Measurements from ENCODE around the gene HTT. TPM values are rescaled to one million over a fixed set of nuclear protein-coding genes. Genes with fewer than 3 reads are reported as not detected.
A peak's percentile ranks its signal among the peaks of the same experiment; 100 is the strongest.

Gene HTT
- total RNA-seq, 8 experiments from 2014 or later = 21.9 to 102 (median 30.1) TPM

DNA sequence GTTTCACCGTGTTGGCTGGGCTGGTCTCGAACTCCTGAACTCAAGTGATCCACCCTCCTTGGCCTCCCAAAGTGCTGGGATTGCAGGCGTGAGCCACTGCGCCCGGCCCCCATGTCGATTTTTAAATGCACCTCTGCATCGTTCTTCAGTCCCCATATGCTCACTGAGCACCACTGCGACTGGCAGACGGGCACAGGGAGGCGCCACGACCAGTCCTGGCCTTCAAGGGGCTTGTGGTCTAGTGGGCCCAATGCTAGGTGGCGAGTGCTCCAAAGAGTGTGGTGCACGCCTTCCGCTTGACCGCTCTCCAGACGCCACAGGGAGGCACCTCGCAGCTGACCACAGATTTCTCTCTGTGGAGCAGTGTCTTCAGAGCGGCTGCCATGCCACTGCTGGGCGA lies 162.8 kb downstream of the HTT start:
- in situ Hi-C loops (cut with MboI; ENCODE audit: low pct_unique_long_range_greater_than_20kb in 2 of 9, low sequenced_read_pairs in 9 of 9, unreplicated experiment in 9 of 9) = no loop called here
- ATAC-seq (replicated peaks in 6 of 8) = peak in 1 of 8 experiments; percentile 11
- WGBS, 10 experiments = 67 to 100% (median 80%) methylated on average over 1 to 13 of the region's 19 CpGs; no CpG with 5 or more reads in 5 of the 10 experiments
- H3K27ac ChIP-seq = no peak overlapping the region
- no peak overlapping the region for H3K4me3 ChIP-seq
- peaks cover 9 to 16% of the 10 kb centered on the region in 2 donors for H3K4me1 ChIP-seq (replicated peaks in 1 of 2)

DNA sequence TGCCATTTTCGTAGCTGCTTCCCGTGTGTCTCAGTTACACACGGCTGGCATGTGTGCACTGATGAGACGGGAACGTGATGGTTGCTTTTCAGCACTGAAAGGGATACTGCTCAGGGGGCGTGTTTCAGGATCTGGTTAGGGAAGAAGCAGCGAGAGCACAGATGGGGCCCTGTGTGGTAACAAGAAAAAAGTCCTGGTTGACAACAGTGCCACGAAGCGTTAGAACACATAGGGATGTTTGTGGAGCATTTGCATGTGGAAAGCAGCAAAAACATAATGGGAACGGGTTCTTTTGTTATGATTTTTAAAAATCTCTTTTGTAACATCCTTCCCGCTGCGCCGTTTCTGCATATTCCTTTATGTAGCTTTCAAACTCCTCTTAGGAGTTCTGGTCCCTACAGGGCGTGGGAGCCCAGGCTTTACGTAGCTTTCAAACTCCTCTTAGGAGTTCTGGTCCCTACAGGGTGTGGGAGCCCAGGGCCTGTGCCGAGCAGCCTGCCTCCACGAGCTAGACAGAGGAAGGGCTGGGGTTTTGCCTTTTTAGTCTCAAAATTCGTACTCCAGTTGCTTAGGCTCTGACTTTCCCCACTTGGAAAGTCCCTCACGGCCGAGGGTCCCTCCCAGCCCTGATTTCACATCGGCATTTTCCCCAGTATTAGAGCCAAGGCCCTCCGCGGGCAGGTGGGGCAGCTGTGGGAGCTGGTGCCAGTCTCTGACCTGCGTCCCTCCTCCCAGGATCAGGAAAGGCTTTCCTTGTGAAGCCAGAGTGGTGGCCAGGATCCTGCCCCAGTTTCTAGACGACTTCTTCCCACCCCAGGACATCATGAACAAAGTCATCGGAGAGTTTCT lies 163.5 kb downstream of the HTT start:
- Histone ChIP-seq H3K4me3 (no peak overlapping the region), H3K4me1 (replicated peaks in 1 of 2) (peaks cover 9 to 16% of the 10 kb centered on the region in 2 donors), H3K27ac (peak overlapping the region; percentile 46 to 57)
- in situ Hi-C loops (cut with MboI; ENCODE audit: low pct_unique_long_range_greater_than_20kb in 2 of 9, low sequenced_read_pairs in 9 of 9, unreplicated experiment in 9 of 9) = no loop called here
- peak in 3 of 8 experiments; percentile 54 to 67 (median 65) for ATAC-seq (replicated peaks in 6 of 8)
- WGBS, 10 experiments = 51 to 100% (median 72%) methylated on average over 1 to 14 of the region's 26 CpGs; no CpG with 5 or more reads in 1 of the 10 experiments

DNA sequence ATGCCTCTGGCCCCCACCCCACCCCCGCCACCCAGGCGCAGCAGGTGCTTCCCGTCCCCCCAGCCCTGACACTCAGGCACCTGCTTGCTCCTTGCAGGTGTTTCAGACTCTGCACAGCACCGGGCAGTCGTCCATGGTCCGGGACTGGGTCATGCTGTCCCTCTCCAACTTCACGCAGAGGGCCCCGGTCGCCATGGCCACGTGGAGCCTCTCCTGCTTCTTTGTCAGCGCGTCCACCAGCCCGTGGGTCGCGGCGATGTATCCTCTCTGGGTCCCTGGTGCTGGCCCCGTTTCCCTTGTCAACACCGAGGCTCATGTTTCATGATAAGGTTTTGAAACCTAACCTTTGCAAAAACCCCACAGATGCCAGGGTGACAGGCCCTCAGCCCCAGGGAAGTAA lies 164.2 kb downstream of the HTT start:
- WGBS, 10 experiments = 49 to 70% (median 67%) methylated on average over 2 to 5 of the region's 18 CpGs; no CpG with 5 or more reads in 7 of the 10 experiments
- in situ Hi-C loops (cut with MboI; ENCODE audit: low pct_unique_long_range_greater_than_20kb in 2 of 9, low sequenced_read_pairs in 9 of 9, unreplicated experiment in 9 of 9) = no loop called here
- peak in 1 of 8 experiments; percentile 22 for ATAC-seq (replicated peaks in 6 of 8)
- Histone ChIP-seq H3K4me1 (replicated peaks in 1 of 2) (peaks cover 9 to 16% of the 10 kb centered on the region in 2 donors), H3K4me3 (no peak overlapping the region), H3K27ac (no peak overlapping the region)

DNA sequence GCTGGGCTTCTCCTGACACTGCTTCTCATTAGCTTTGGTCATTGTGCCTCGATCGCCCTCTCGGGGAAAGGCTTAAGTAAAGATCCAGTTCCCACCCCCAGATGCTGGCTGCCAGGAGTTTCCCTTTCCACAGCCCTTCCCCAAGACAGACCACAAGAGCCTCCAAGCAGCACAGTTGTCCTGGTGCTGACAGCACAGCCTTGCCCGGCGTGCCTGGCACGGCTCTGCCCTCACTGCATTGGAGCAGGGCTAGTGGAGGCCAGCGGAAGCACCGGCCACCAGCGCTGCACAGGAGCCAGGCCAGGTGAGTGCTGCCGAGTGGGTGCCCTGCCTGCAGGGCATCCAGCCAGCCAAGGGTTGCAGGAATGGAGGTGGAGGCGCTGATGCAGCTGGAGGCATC lies 164.8 kb downstream of the HTT start:
- H3K27ac ChIP-seq = no peak overlapping the region

DNA sequence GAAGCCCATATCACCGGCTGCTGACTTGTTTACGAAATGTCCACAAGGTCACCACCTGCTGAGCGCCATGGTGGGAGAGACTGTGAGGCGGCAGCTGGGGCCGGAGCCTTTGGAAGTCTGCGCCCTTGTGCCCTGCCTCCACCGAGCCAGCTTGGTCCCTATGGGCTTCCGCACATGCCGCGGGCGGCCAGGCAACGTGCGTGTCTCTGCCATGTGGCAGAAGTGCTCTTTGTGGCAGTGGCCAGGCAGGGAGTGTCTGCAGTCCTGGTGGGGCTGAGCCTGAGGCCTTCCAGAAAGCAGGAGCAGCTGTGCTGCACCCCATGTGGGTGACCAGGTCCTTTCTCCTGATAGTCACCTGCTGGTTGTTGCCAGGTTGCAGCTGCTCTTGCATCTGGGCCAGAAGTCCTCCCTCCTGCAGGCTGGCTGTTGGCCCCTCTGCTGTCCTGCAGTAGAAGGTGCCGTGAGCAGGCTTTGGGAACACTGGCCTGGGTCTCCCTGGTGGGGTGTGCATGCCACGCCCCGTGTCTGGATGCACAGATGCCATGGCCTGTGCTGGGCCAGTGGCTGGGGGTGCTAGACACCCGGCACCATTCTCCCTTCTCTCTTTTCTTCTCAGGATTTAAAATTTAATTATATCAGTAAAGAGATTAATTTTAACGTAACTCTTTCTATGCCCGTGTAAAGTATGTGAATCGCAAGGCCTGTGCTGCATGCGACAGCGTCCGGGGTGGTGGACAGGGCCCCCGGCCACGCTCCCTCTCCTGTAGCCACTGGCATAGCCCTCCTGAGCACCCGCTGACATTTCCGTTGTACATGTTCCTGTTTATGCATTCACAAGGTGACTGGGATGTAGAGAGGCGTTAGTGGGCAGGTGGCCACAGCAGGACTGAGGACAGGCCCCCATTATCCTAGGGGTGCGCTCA lies 165.8 kb downstream of the HTT start:
- H3K27ac ChIP-seq = no peak overlapping the region
- ATAC-seq (replicated peaks in 6 of 8) = peak in 2 of 8 experiments; percentile 4 to 13
- no peak overlapping the region for H3K4me3 ChIP-seq
- 60 to 100% (median 90%) methylated on average over 1 to 11 of the region's 29 CpGs; no CpG with 5 or more reads in 2 of the 10 experiments for WGBS, 10 experiments
- in situ Hi-C loops (cut with MboI; ENCODE audit: low pct_unique_long_range_greater_than_20kb in 2 of 9, low sequenced_read_pairs in 9 of 9, unreplicated experiment in 9 of 9) = no loop called here
- peaks cover 9 to 16% of the 10 kb centered on the region in 2 donors for H3K4me1 ChIP-seq (replicated peaks in 1 of 2)

More for the DNA sequence above, 164.8 kb downstream of the HTT start:
- Histone ChIP-seq H3K4me1 (replicated peaks in 1 of 2) (peaks cover 9 to 16% of the 10 kb centered on the region in 2 donors), H3K4me3 (no peak overlapping the region)
- no peak for ATAC-seq (replicated peaks in 6 of 8)
- in situ Hi-C loops (cut with MboI; ENCODE audit: low pct_unique_long_range_greater_than_20kb in 2 of 9, low sequenced_read_pairs in 9 of 9, unreplicated experiment in 9 of 9) = no loop called here
- 90 to 100% (median 100%) methylated on average over 1 to 5 of the region's 11 CpGs; no CpG with 5 or more reads in 6 of the 10 experiments for WGBS, 10 experiments

DNA sequence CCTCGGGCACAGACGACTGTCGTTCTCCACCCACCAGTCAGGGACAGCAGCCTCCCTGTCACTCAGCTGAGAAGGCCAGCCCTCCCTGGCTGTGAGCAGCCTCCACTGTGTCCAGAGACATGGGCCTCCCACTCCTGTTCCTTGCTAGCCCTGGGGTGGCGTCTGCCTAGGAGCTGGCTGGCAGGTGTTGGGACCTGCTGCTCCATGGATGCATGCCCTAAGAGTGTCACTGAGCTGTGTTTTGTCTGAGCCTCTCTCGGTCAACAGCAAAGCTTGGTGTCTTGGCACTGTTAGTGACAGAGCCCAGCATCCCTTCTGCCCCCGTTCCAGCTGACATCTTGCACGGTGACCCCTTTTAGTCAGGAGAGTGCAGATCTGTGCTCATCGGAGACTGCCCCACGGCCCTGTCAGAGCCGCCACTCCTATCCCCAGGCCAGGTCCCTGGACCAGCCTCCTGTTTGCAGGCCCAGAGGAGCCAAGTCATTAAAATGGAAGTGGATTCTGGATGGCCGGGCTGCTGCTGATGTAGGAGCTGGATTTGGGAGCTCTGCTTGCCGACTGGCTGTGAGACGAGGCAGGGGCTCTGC lies 166.5 kb downstream of the HTT start:
- WGBS, 10 experiments = 43 to 90% (median 81%) methylated on average over 1 to 9 of the region's 13 CpGs; no CpG with 5 or more reads in 5 of the 10 experiments
- no peak for ATAC-seq (replicated peaks in 6 of 8)
- in situ Hi-C loops (cut with MboI; ENCODE audit: low pct_unique_long_range_greater_than_20kb in 2 of 9, low sequenced_read_pairs in 9 of 9, unreplicated experiment in 9 of 9) = no loop called here
- Histone ChIP-seq H3K4me1 (replicated peaks in 1 of 2) (peaks cover 9 to 16% of the 10 kb centered on the region in 2 donors), H3K27ac (no peak overlapping the region), H3K4me3 (no peak overlapping the region)

DNA sequence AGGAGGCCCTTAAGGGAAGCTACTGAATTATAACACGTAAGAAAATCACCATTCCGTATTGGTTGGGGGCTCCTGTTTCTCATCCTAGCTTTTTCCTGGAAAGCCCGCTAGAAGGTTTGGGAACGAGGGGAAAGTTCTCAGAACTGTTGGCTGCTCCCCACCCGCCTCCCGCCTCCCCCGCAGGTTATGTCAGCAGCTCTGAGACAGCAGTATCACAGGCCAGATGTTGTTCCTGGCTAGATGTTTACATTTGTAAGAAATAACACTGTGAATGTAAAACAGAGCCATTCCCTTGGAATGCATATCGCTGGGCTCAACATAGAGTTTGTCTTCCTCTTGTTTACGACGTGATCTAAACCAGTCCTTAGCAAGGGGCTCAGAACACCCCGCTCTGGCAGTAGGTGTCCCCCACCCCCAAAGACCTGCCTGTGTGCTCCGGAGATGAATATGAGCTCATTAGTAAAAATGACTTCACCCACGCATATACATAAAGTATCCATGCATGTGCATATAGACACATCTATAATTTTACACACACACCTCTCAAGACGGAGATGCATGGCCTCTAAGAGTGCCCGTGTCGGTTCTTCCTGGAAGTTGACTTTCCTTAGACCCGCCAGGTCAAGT lies 167.5 kb downstream of the HTT start:
- Histone ChIP-seq H3K4me3 (no peak overlapping the region), H3K27ac (no peak overlapping the region), H3K4me1 (replicated peaks in 1 of 2) (peaks cover 13 to 16% of the 10 kb centered on the region in 2 donors)
- in situ Hi-C loops (cut with MboI; ENCODE audit: low pct_unique_long_range_greater_than_20kb in 2 of 9, low sequenced_read_pairs in 9 of 9, unreplicated experiment in 9 of 9) = no loop called here
- ATAC-seq (replicated peaks in 6 of 8) = peak in 5 of 8 experiments; percentile 7 to 83 (median 74)
- WGBS, 10 experiments = 0 to 95% (median 35%) methylated on average over 1 to 10 of the region's 17 CpGs; no CpG with 5 or more reads in 1 of the 10 experiments

DNA sequence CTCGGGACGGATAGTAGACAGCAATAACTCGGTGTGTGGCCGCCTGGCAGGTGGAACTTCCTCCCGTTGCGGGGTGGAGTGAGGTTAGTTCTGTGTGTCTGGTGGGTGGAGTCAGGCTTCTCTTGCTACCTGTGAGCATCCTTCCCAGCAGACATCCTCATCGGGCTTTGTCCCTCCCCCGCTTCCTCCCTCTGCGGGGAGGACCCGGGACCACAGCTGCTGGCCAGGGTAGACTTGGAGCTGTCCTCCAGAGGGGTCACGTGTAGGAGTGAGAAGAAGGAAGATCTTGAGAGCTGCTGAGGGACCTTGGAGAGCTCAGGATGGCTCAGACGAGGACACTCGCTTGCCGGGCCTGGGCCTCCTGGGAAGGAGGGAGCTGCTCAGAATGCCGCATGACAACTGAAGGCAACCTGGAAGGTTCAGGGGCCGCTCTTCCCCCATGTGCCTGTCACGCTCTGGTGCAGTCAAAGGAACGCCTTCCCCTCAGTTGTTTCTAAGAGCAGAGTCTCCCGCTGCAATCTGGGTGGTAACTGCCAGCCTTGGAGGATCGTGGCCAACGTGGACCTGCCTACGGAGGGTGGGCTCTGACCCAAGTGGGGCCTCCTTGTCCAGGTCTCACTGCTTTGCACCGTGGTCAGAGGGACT lies 168.8 kb downstream of the HTT start:
- 46 to 100% (median 90%) methylated on average over 1 to 10 of the region's 23 CpGs; no CpG with 5 or more reads in 3 of the 10 experiments for WGBS, 10 experiments

DNA sequence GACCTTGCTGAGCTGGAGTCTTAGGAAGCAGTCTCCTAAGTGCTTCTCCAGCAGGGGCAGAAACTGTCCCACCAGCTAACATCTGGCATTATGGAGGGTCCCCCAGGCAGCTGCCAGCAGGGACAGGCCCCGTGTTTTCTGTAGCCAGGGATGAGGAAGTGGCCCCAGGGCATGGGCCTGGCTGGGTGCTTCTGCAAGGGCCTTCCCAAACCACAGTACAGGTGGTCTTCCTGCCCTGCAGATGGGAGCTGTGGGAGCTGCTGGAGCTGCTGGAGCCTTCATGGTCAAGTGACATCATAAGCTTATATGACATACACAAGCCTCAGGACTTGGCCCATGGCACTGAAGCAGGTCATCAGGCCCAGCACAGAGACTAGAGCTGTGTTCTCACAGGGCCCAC lies 169.5 kb downstream of the HTT start:
- H3K4me1 ChIP-seq (replicated peaks in 1 of 2) = peaks cover 8 to 13% of the 10 kb centered on the region in 2 donors
- no peak overlapping the region for H3K27ac ChIP-seq
- WGBS, 10 experiments = 0 to 83% (median 13%) methylated on average over 1 of the region's 1 CpG; no CpG with 5 or more reads in 7 of the 10 experiments
- no peak for ATAC-seq (replicated peaks in 6 of 8)
- in situ Hi-C loops (cut with MboI; ENCODE audit: low pct_unique_long_range_greater_than_20kb in 2 of 9, low sequenced_read_pairs in 9 of 9, unreplicated experiment in 9 of 9) = no loop called here
- H3K4me3 ChIP-seq = no peak overlapping the region

More for the DNA sequence above, 168.8 kb downstream of the HTT start:
- in situ Hi-C loops (cut with MboI; ENCODE audit: low pct_unique_long_range_greater_than_20kb in 2 of 9, low sequenced_read_pairs in 9 of 9, unreplicated experiment in 9 of 9) = no loop called here
- peaks cover 4 to 7% of the 10 kb centered on the region in 2 donors for H3K4me1 ChIP-seq (replicated peaks in 1 of 2)
- peak in 1 of 8 experiments; percentile 8 for ATAC-seq (replicated peaks in 6 of 8)
- no peak overlapping the region for H3K4me3 ChIP-seq
- no peak overlapping the region for H3K27ac ChIP-seq

DNA sequence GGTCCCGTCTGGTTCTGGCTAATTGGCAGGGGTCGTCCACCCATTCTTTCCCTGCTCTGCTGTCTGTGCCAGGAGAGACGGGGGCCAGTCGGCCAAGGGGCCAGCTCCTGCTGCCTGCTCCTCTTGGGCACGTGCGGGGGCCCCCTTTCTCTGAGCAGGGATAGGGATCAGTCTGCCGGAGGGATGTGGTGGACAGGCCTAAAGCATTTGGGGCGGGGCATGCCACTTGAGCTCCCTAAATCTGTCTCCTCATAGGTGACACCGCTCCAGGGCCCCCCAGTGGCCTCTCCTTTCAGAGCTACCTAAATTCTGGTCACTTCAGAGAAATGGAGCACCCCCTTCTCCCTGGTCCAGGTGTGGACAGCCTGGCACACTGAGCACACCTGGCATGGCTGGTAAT lies 170.3 kb downstream of the HTT start:
- in situ Hi-C loops (cut with MboI; ENCODE audit: low pct_unique_long_range_greater_than_20kb in 2 of 9, low sequenced_read_pairs in 9 of 9, unreplicated experiment in 9 of 9) = no loop called here
- 83 to 91% (median 90%) methylated on average over 2 to 6 of the region's 9 CpGs; no CpG with 5 or more reads in 7 of the 10 experiments for WGBS, 10 experiments
- no peak overlapping the region for H3K27ac ChIP-seq
- H3K4me3 ChIP-seq = no peak overlapping the region
- H3K4me1 ChIP-seq (replicated peaks in 1 of 2) = peaks cover 16 to 20% of the 10 kb centered on the region in 2 donors
- ATAC-seq (replicated peaks in 6 of 8) = no peak

DNA sequence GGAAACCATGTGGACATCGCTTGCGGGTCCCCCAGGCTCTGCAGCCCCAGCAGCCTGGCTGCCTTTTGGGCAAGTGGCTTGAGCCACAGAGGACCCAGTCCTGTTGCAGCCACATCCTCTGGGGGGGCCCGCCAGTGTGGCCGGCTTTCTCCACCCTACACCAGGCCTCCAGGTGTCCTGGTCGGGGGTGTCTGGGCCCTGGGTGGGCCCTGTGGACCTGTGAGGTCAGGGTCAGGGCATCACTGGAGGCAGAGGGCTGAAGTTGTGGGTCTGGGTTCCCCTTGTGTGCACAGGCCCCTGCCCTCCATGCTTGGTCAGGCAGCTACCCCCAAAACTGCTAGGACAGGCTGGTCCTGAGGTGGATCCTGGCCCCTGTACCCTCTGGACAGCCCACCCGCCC lies 171.2 kb downstream of the HTT start:
- H3K4me3 ChIP-seq = no peak overlapping the region
- no CpG with 5 or more reads among the region's 6 CpGs for WGBS, 10 experiments
- H3K27ac ChIP-seq = no peak overlapping the region
- peaks cover 20 to 25% of the 10 kb centered on the region in 2 donors for H3K4me1 ChIP-seq (replicated peaks in 1 of 2)
- in situ Hi-C loops (cut with MboI; ENCODE audit: low pct_unique_long_range_greater_than_20kb in 2 of 9, low sequenced_read_pairs in 9 of 9, unreplicated experiment in 9 of 9) = no loop called here
- ATAC-seq (replicated peaks in 6 of 8) = no peak

Measured in motor neuron (in vitro differentiated cells).